IMR-90 (cell line): ENCODE results near the gene ELOB.

Experiments
- CEBPB ChIP-seq: IDR thresholded peaks from 2 replicates; pipeline ENCODE4 v1.6.1; 2012; ENCODE audit warnings: low read depth, low read length, improper control_type of control experiment
- CHD1 ChIP-seq: IDR thresholded peaks from 2 replicates; pipeline ENCODE4 v1.6.1; 2012; ENCODE audit warnings: low read depth, low read length, improper control_type of control experiment
- CTCF ChIP-seq: conservative IDR thresholded peaks from 2 replicates; pipeline ENCODE4 v1.5.1; 2012; ENCODE audit warnings: mild to moderate bottlenecking, low read depth, low read length, improper control_type of control experiment
- MXI1 ChIP-seq: IDR thresholded peaks from 2 replicates; pipeline ENCODE4 v1.6.1; 2012; ENCODE audit warnings: low read depth, mild to moderate bottlenecking, low read length, moderate library complexity, borderline replicate concordance
- NFE2L2 ChIP-seq: fragments of 150-350 bp; IDR thresholded peaks from 2 replicates; pipeline ENCODE4 v1.6.1; 2016; ENCODE audit warnings: low read depth, mild to moderate bottlenecking, low read length
- POLR2A ChIP-seq: IDR thresholded peaks from 2 replicates; pipeline ENCODE4 v1.6.1; 2012; ENCODE audit warnings: mild to moderate bottlenecking, low read depth, low read length
- RAD21 ChIP-seq: IDR thresholded peaks from 2 replicates; pipeline ENCODE4 v1.6.1; 2012; ENCODE audit warnings: low read length, improper control_type of control experiment
- RCOR1 ChIP-seq: IDR thresholded peaks from 2 replicates; pipeline ENCODE4 v1.6.1; 2012; ENCODE audit warnings: mild to moderate bottlenecking, low read length, improper control_type of control experiment; ENCODE audit not compliant: insufficient replicate concordance
- SMC3 ChIP-seq: fragments of 150-350 bp; IDR thresholded peaks from 2 replicates; pipeline ENCODE4 v1.6.1; 2016; ENCODE audit warnings: low read depth, mild to moderate bottlenecking, antibody characterized with exemption, low read length, moderate library complexity

GRCh38 chr16:2786061-2786825 is 9.2 kb upstream of the ELOB start:
- TF ChIP-seq CHD1 (no peak), CTCF (no peak), POLR2A (no peak), CEBPB (no peak), SMC3 (no peak), RCOR1 (no peak), NFE2L2 (no peak), RAD21 (no peak), MXI1 (no peak)
